GM18858 (cell line): ENCODE results near the gene UBE2G2.

Experiments
- ATAC-seq: cut with Tn5 transposase; IDR thresholded peaks from one replicate; pipeline ENCODE4 v1.9.1; 2021; ENCODE audit not compliant: unreplicated experiment

The UBE2G2 gene

GRCh38 chr21:44791993-44792392 lies 9.6 kb downstream of the UBE2G2 start:
- ATAC-seq = no peak

GRCh38 chr21:44791246-44791645 lies 10.4 kb downstream of the UBE2G2 start:
- no peak for ATAC-seq

GRCh38 chr21:44790368-44790767 lies 11.3 kb downstream of the UBE2G2 start:
- no peak for ATAC-seq

GRCh38 chr21:44789880-44790279 lies 11.7 kb downstream of the UBE2G2 start:
- no peak for ATAC-seq

- no peak for ATAC-seq
Observed at GRCh38 chr21:44785620-44786335, 15.8 kb downstream of the UBE2G2 start.

- no peak for ATAC-seq
Observed at GRCh38 chr21:44784810-44785209, 16.8 kb downstream of the UBE2G2 start.

GRCh38 chr21:44783020-44783696 lies 18.5 kb downstream of the UBE2G2 start:
- ATAC-seq = no peak

- no peak for ATAC-seq
Observed at GRCh38 chr21:44780767-44781459, 20.7 kb downstream of the UBE2G2 start.

GRCh38 chr21:44780137-44780502 lies 21.5 kb downstream of the UBE2G2 start:
- ATAC-seq = no peak

GRCh38 chr21:44779417-44780136 lies 22.0 kb downstream of the UBE2G2 start:
- ATAC-seq = no peak

GRCh38 chr21:44778983-44779382 lies 22.6 kb downstream of the UBE2G2 start:
- no peak for ATAC-seq

- no peak for ATAC-seq
Observed at GRCh38 chr21:44778499-44778911, 23.1 kb downstream of the UBE2G2 start.

GRCh38 chr21:44778094-44778493 lies 23.5 kb downstream of the UBE2G2 start:
- no peak for ATAC-seq

- no peak for ATAC-seq
Observed at GRCh38 chr21:44774972-44775371, 26.6 kb downstream of the UBE2G2 start.

- ATAC-seq = no peak
Observed at GRCh38 chr21:44773291-44773932, 28.2 kb downstream of the UBE2G2 start.

- ATAC-seq = no peak
Observed at GRCh38 chr21:44771896-44772525, 29.6 kb downstream of the UBE2G2 start.

- ATAC-seq = no peak
Observed at GRCh38 chr21:44767834-44768831, 33.5 kb downstream of the UBE2G2 start.

- no peak for ATAC-seq
Observed at GRCh38 chr21:44766818-44767354, 34.7 kb downstream of the UBE2G2 start.
